ENCODE data around the gene NECTIN4. TPM values are rescaled to one million over a fixed set of nuclear protein-coding genes. Genes with fewer than 3 reads are reported as not detected.

Gene NECTIN4
- total RNA-seq = 100 to 1,000 TPM in 2 of 4 donors, 10 to 100 TPM in 2; 52.7 to 161 (median 96.2) TPM

- WGBS, 2 donors = 39 to 64% methylated on average over 7 of the region's 22 CpGs
- peak within 1 kb of the TSS; percentile 90 to 97 (median 94) for H3K27ac ChIP-seq
- peaks cover 8 to 78% (median 17%) of the 10 kb centered on the region in 3 donors for H3K4me1 ChIP-seq
- no peaks in the 10 kb centered on the region for H3K36me3 ChIP-seq
- no peaks in the 10 kb centered on the region for H3K9me3 ChIP-seq
- no peaks in the 10 kb centered on the region for H3K27me3 ChIP-seq
- TF ChIP-seq POLR2A (IDR thresholded peaks at IDR 0.05) = peak in 3 of 4 donors; percentile 72 to 83 (median 73)
- TF ChIP-seq, protein P1, sequence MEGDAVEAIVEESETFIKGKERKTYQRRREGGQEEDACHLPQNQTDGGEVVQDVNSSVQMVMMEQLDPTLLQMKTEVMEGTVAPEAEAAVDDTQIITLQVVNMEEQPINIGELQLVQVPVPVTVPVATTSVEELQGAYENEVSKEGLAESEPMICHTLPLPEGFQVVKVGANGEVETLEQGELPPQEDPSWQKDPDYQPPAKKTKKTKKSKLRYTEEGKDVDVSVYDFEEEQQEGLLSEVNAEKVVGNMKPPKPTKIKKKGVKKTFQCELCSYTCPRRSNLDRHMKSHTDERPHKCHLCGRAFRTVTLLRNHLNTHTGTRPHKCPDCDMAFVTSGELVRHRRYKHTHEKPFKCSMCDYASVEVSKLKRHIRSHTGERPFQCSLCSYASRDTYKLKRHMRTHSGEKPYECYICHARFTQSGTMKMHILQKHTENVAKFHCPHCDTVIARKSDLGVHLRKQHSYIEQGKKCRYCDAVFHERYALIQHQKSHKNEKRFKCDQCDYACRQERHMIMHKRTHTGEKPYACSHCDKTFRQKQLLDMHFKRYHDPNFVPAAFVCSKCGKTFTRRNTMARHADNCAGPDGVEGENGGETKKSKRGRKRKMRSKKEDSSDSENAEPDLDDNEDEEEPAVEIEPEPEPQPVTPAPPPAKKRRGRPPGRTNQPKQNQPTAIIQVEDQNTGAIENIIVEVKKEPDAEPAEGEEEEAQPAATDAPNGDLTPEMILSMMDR (IDR thresholded peaks at IDR 0.05) = no peak
- peak within 1 kb of the TSS; percentile 50 to 65 (median 64) for H3K4me3 ChIP-seq
- intact Hi-C loops (cut with DNase I) = no loop called here
- DNase-seq = no peak
Observed at GRCh38 chr1:161089251-161089924, at the start of gene NECTIN4. NECTIN4 (minus strand) TSS chr1:161089558; CDS start chr1:161089296, 262 bp downstream.

- Histone ChIP-seq H3K9me3 (no peaks in the 10 kb centered on the region), H3K4me3 (no peak overlapping the region), H3K36me3 (no peaks in the 10 kb centered on the region), H3K27ac (peak overlapping the region in 1 of 4 donors; percentile 22), H3K27me3 (no peaks in the 10 kb centered on the region), H3K4me1 (peaks cover 9 to 19% (median 12%) of the 10 kb centered on the region in 3 donors)
- 82 to 86% methylated on average over 1 of the region's 1 CpG for WGBS, 2 donors
- intact Hi-C loops (cut with DNase I) = loop anchor here (10.0 kb wide), 1 partner anchor 304 kb away; no protein-coding TSS in a partner anchor
- DNase-seq = no peak
- no peak for TF ChIP-seq POLR2A (IDR thresholded peaks at IDR 0.05)
- TF ChIP-seq, protein P1 (IDR thresholded peaks at IDR 0.05) = no peak
Observed at GRCh38 chr1:161138431-161138830, 49.1 kb upstream of the NECTIN4 start.

DNA sequence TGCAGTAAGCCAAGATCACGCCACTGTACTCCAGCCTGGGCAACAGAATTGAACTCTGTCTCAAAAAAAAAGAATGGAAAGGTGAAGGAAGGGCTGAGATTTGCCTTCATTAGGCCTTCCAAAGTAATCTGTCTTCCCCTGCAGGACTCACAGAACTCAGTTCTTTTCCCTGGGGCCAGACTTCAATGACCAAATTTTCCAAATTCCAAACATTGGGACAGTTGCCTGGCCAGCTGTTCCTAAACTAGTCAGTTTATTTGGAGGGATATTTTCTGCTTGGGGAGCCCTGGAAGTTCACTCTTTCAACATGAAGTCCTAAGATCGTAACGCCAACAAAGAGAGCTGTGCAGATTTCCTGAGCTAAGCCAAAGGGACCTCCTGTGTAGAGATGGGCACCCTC, 48.5 kb upstream of the NECTIN4 start:
- 59 to 79% methylated on average over 3 of the region's 3 CpGs for WGBS, 2 donors
- H3K27me3 ChIP-seq = no peaks in the 10 kb centered on the region
- H3K9me3 ChIP-seq = no peaks in the 10 kb centered on the region
- intact Hi-C loops (cut with DNase I) = loop anchor here (10.0 kb wide), 1 partner anchor 303 kb away; no protein-coding TSS in a partner anchor
- peak overlapping the region in 1 of 4 donors; percentile 22 for H3K27ac ChIP-seq
- no peaks in the 10 kb centered on the region for H3K36me3 ChIP-seq
- no peak overlapping the region for H3K4me3 ChIP-seq
- peaks cover 10 to 21% (median 12%) of the 10 kb centered on the region in 3 donors for H3K4me1 ChIP-seq
- DNase-seq = no peak
- TF ChIP-seq, protein P1 (IDR thresholded peaks at IDR 0.05) = no peak
- no peak for TF ChIP-seq POLR2A (IDR thresholded peaks at IDR 0.05)

- WGBS, 2 donors = 4% methylated on average over 10 to 11 of the region's 11 CpGs
- H3K36me3 ChIP-seq = peaks cover 0 to 25% (median 11%) of the 10 kb centered on the region in 3 donors
- intact Hi-C loops (cut with DNase I) = loop anchor here (10.0 kb wide), 1 partner anchor 298 kb away; no protein-coding TSS in a partner anchor
- no peaks in the 10 kb centered on the region for H3K9me3 ChIP-seq
- peak overlapping the region; percentile 64 to 89 (median 80) for H3K4me3 ChIP-seq
- H3K27ac ChIP-seq = peak overlapping the region; percentile 93 to 98 (median 96)
- no peak for TF ChIP-seq POLR2A (IDR thresholded peaks at IDR 0.05)
- TF ChIP-seq, protein P1 (IDR thresholded peaks at IDR 0.05) = no peak
- H3K27me3 ChIP-seq = no peaks in the 10 kb centered on the region
- DNase-seq = no peak
- H3K4me1 ChIP-seq = peaks cover 22 to 53% (median 24%) of the 10 kb centered on the region in 3 donors
Observed at GRCh38 chr1:161133220-161133740, 43.9 kb upstream of the NECTIN4 start.

Data from esophagus squamous epithelium (tissue), 5 donors.